ENCODE results near the gene ANKFN1.

The ANKFN1 gene

DNA sequence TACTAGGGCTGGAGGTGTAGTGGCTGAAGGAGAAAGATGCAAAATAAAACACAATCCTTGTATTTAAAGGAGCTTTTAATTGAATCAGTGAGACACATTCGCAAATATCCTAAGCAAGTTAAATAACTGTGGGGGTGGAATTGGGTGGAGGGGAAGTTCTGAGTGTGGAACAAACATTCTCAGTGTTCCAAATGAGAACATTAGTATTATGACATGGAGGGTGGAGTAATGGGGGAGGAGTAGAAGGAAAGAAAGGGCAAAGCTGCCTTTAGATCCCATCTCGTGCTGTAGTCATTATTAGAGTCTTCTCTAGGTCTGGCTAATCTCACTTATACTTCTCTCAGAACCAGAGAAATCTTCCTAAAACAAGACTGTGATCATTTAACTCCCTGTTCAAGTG lies 169.7 kb downstream of the ANKFN1 start:
- no peaks in the 10 kb centered on the region for H3K4me1 ChIP-seq (ENCODE audit: low read depth, poor library complexity, severe bottlenecking)

DNA sequence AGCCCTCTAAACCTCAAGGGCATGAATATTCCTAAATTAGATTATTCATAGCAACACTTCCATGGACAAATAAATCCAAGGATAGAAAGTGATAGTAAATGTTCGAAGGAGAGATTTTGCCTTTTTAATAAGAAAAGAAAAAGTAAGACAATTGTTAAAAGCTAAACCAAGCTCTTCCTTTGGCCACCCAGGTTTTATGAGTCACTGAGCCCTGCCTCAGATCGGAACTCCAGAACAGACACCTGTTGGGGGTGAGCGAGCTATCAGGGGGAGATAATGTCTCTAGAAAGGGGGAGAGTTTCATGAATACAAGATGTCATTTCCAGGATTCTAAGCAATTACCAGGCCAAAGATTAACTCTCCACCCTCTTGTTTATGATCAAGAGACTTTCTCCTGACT lies 171.4 kb downstream of the ANKFN1 start:
- no peaks in the 10 kb centered on the region for H3K27me3 ChIP-seq (ENCODE audit: insufficient read depth, low read depth)
- no peaks in the 10 kb centered on the region for H3K36me3 ChIP-seq (ENCODE audit: insufficient read depth)
- TF ChIP-seq, protein P1, sequence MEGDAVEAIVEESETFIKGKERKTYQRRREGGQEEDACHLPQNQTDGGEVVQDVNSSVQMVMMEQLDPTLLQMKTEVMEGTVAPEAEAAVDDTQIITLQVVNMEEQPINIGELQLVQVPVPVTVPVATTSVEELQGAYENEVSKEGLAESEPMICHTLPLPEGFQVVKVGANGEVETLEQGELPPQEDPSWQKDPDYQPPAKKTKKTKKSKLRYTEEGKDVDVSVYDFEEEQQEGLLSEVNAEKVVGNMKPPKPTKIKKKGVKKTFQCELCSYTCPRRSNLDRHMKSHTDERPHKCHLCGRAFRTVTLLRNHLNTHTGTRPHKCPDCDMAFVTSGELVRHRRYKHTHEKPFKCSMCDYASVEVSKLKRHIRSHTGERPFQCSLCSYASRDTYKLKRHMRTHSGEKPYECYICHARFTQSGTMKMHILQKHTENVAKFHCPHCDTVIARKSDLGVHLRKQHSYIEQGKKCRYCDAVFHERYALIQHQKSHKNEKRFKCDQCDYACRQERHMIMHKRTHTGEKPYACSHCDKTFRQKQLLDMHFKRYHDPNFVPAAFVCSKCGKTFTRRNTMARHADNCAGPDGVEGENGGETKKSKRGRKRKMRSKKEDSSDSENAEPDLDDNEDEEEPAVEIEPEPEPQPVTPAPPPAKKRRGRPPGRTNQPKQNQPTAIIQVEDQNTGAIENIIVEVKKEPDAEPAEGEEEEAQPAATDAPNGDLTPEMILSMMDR (conservative IDR thresholded peaks at IDR 0.05; ENCODE audit: low read depth, low read length): no peak
- H3K4me2 ChIP-seq: no peak overlapping the region
- no peaks in the 10 kb centered on the region for H3K4me1 ChIP-seq (ENCODE audit: low read depth, poor library complexity, severe bottlenecking)
- H3K27ac ChIP-seq: no peak overlapping the region
- no peak overlapping the region for H3K4me3 ChIP-seq (IDR thresholded peaks at IDR 0.05; ENCODE audit: insufficient read depth, low read depth, low read length)
- H4K20me1 ChIP-seq (ENCODE audit: insufficient read depth): no peaks in the 10 kb centered on the region
- no peak overlapping the region for H3K9ac ChIP-seq
- H3K79me2 ChIP-seq (ENCODE audit: insufficient read depth, low read depth): no peaks in the 10 kb centered on the region
- H2AFZ ChIP-seq (ENCODE audit: low read depth): no peak overlapping the region

More for the DNA sequence above, 169.7 kb downstream of the ANKFN1 start:
- Histone ChIP-seq H3K36me3 (ENCODE audit: insufficient read depth) (no peaks in the 10 kb centered on the region), H3K27ac (no peak overlapping the region), H3K27me3 (ENCODE audit: insufficient read depth, low read depth) (no peaks in the 10 kb centered on the region), H4K20me1 (ENCODE audit: insufficient read depth) (no peaks in the 10 kb centered on the region), H3K4me3 (IDR thresholded peaks at IDR 0.05; ENCODE audit: insufficient read depth, low read depth, low read length) (no peak overlapping the region), H3K9ac (no peak overlapping the region), H2AFZ (ENCODE audit: low read depth) (no peak overlapping the region), H3K79me2 (ENCODE audit: insufficient read depth, low read depth) (no peaks in the 10 kb centered on the region), H3K4me2 (no peak overlapping the region)
- TF ChIP-seq, protein P1 (conservative IDR thresholded peaks at IDR 0.05; ENCODE audit: low read depth, low read length): no peak

DNA sequence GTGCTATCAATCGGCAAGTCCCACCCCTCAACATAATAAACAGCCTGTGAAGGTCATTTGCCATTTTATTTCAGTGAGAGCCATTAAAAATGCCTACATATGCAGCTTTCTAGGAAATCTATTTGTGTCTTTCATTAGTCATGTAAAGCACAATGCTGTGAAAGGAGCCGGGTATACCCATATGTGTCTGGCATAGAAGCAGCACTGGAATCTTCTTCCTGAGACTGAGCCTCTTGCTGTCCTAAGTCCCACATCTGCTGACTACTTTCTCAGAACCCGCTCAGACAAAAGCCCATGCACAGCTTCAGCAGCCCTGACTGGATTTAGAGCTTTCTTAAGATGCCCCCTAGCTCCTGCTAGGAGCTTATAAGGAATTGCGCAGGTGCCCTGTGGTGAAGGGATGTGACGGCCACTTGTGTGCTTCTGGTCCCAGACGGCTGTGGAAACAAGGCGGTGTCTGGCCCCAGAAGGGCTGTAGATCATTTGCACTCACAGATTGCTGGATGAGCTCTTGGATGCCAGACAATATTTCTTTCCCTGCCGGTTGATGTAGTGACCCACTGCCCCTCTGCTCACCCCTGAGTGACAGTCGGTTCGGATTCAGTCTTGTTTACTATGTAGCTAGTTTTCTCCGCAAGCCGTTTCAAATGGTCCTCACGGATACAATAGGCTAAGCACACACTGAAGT lies 172.2 kb downstream of the ANKFN1 start:
- no peaks in the 10 kb centered on the region for H3K4me1 ChIP-seq (ENCODE audit: low read depth, poor library complexity, severe bottlenecking)
- no peaks in the 10 kb centered on the region for H4K20me1 ChIP-seq (ENCODE audit: insufficient read depth)
- H3K9ac ChIP-seq: no peak overlapping the region
- H3K27ac ChIP-seq: no peak overlapping the region
- no peaks in the 10 kb centered on the region for H3K36me3 ChIP-seq (ENCODE audit: insufficient read depth)
- no peak overlapping the region for H3K4me3 ChIP-seq (IDR thresholded peaks at IDR 0.05; ENCODE audit: insufficient read depth, low read depth, low read length)
- H2AFZ ChIP-seq (ENCODE audit: low read depth): no peak overlapping the region
- TF ChIP-seq, protein P1 (conservative IDR thresholded peaks at IDR 0.05; ENCODE audit: low read depth, low read length): no peak
- no peaks in the 10 kb centered on the region for H3K27me3 ChIP-seq (ENCODE audit: insufficient read depth, low read depth)
- no peaks in the 10 kb centered on the region for H3K79me2 ChIP-seq (ENCODE audit: insufficient read depth, low read depth)
- H3K4me2 ChIP-seq: no peak overlapping the region

DNA sequence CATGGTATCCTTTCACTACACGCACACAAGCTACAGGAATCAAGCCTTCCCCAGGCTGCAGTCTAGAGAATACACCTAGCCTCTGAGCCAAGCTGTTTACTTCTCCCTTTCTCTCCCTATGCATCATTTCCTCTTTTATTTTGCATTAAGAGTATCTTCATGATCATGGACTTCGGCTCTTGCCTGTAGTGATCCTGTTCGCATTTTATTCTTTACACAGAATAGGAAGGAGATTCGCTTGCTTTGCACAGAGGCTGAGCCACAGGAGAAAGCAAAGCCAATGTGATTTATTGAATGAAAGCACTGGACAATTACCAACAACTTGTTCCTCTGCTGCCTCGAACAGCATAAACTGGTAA lies 172.7 kb downstream of the ANKFN1 start:
- Histone ChIP-seq H3K79me2 (ENCODE audit: insufficient read depth, low read depth) (no peaks in the 10 kb centered on the region), H3K9ac (no peak overlapping the region), H3K4me1 (ENCODE audit: low read depth, poor library complexity, severe bottlenecking) (no peaks in the 10 kb centered on the region), H2AFZ (ENCODE audit: low read depth) (no peak overlapping the region), H3K4me2 (no peak overlapping the region), H3K4me3 (IDR thresholded peaks at IDR 0.05; ENCODE audit: insufficient read depth, low read depth, low read length) (no peak overlapping the region), H4K20me1 (ENCODE audit: insufficient read depth) (no peaks in the 10 kb centered on the region), H3K27ac (no peak overlapping the region), H3K36me3 (ENCODE audit: insufficient read depth) (no peaks in the 10 kb centered on the region), H3K27me3 (ENCODE audit: insufficient read depth, low read depth) (no peaks in the 10 kb centered on the region)
- TF ChIP-seq, protein P1 (conservative IDR thresholded peaks at IDR 0.05; ENCODE audit: low read depth, low read length): no peak

Measured in KMS-11 (cell line).